Measurements from ENCODE around the gene BMP5. TPM values are rescaled to one million over a fixed set of nuclear protein-coding genes. Genes with fewer than 3 reads are reported as not detected.

BMP5 gene
- polyA plus RNA-seq, 3 donors from 2014 or later = not detected

DNA sequence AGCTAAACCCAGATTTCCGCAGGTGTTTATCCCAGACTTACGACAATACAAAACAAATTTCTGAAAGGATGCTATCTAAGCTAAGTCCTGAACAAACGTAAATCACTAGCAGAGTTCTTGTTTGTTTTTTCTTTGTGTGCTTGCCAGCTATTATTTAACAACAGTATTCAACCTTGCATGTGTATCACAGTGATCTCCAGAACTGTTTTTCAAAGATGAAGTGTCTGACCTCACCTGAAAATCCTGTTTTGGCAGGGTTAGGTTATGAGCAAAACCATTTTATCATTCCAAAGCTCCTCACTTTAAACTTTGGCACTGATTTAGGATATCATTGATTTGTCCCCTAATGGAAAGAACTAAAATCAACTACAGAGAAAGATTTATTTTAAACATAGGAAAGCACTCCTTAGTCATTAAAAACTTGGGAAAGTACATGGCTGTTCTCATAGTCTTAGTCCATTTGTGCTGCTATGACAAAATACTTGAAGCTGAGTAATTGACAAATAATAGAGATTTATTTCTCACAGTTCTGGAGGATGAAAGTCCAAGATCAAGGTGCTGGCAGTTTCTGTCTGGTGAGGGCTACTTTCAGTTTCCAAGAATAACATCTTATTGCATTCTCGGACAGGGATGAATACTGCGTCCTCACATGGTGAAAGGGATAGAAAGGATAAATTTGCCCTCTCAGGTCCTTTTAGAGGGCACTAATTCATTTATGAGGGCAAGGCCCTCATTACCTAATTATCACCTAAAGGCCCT is 20.8 kb upstream of the BMP5 start:
- Mint-ChIP-seq H3K4me3 (no peak overlapping the region), H3K36me3 (no peaks in the 10 kb centered on the region), H3K27me3 (ENCODE audit: low read depth in 3 of 3) (peaks cover 0 to 1% (median 0%) of the 10 kb centered on the region in 3 donors), H3K27ac (no peak overlapping the region), H3K4me1 (no peaks in the 10 kb centered on the region), H3K9me3 (peaks cover 2 to 31% (median 18%) of the 10 kb centered on the region in 6 donors)
- DNase-seq = no peak

DNA sequence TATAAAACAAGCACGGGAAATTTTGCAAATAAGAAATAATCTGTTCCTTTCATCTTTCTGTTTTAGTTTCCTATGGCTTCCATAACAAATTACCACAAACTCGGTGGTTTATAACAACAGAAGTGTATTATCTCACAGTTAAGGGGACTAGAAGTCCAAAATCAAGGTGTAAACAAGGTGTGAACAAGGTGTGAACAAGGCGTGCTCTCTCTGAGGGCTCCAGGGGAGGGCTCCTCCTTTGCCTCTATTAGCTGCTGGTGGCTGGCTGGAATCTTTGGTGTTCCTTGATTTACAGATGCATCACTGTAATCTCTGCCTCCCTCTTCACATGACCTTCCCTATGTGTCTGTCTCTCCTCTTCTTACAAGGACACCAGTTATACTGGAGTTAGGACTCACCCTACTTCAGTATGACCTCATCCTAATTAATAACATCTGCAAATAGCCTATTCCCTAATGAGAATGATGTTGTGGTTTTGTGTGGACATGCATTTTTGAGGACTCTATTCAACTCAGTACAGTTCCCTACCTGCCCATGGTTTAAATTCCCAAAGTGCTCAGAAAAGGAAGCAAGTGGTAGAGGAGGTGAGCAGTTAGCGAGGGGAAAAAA is 17.5 kb upstream of the BMP5 start:
- Mint-ChIP-seq H3K4me3 (no peak overlapping the region), H3K36me3 (no peaks in the 10 kb centered on the region), H3K27me3 (ENCODE audit: low read depth in 3 of 3) (peaks cover 0 to 1% (median 0%) of the 10 kb centered on the region in 3 donors), H3K4me1 (no peaks in the 10 kb centered on the region), H3K27ac (no peak overlapping the region), H3K9me3 (peaks cover 2 to 21% (median 13%) of the 10 kb centered on the region in 6 donors)
- no peak for DNase-seq

DNA sequence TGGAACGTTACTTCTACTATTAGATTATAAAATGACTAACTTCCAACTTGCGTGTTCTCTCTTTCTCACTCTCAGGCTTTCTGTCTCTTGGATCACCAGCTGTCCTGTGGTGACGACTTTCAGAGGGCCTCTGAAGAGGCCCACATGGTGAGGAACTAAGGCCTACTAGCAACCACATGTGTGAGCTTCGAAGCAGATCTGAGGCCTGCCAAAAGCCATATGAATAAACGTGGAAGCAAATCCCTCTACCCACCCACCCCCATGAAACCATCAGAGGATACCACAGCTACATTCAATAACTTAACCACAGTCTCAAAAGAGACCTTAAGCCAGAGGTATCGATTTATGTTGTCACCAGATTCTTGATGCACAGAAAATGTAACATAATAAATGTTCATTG is 13.5 kb upstream of the BMP5 start:
- no peak for DNase-seq
- Mint-ChIP-seq H3K27me3 (ENCODE audit: low read depth in 3 of 3) (peaks cover 0 to 1% (median 0%) of the 10 kb centered on the region in 3 donors), H3K27ac (no peak overlapping the region), H3K36me3 (no peaks in the 10 kb centered on the region), H3K4me3 (no peak overlapping the region), H3K9me3 (peaks cover 0 to 14% (median 5%) of the 10 kb centered on the region in 6 donors), H3K4me1 (no peaks in the 10 kb centered on the region)

DNA sequence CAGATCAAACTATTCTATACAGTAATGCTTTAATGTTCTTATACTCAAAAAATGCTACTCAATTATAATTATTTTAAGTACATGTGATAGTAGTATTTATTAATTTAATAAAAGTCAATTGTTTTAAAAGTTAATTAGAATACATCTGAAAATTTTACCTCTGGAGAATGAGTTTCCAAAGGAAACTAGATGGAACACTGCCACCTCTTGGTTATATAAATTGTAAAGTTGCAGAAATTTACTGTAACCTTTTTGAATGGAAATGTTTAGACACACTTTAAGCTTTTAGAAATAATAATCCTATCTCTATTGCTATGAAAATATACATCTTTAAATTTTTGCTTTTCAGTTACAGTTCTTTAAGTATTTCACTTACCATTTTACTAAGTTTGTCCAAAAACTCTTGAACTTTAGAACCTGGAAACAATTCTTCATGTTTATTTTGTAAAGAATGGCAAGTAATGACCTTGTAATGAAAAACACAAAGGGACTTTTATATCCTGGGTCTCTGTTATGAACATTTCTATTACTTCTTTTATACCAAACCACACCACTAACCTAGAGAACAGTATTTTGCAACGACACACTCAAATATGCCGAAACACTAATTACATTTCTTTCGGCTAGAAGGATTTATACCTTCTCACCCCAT is 10.9 kb upstream of the BMP5 start:
- Mint-ChIP-seq H3K9me3 (peaks cover 0 to 8% (median 3%) of the 10 kb centered on the region in 6 donors), H3K36me3 (no peaks in the 10 kb centered on the region), H3K4me3 (no peak overlapping the region), H3K27me3 (ENCODE audit: low read depth in 3 of 3) (no peaks in the 10 kb centered on the region), H3K4me1 (no peaks in the 10 kb centered on the region), H3K27ac (no peak overlapping the region)
- DNase-seq = no peak

DNA sequence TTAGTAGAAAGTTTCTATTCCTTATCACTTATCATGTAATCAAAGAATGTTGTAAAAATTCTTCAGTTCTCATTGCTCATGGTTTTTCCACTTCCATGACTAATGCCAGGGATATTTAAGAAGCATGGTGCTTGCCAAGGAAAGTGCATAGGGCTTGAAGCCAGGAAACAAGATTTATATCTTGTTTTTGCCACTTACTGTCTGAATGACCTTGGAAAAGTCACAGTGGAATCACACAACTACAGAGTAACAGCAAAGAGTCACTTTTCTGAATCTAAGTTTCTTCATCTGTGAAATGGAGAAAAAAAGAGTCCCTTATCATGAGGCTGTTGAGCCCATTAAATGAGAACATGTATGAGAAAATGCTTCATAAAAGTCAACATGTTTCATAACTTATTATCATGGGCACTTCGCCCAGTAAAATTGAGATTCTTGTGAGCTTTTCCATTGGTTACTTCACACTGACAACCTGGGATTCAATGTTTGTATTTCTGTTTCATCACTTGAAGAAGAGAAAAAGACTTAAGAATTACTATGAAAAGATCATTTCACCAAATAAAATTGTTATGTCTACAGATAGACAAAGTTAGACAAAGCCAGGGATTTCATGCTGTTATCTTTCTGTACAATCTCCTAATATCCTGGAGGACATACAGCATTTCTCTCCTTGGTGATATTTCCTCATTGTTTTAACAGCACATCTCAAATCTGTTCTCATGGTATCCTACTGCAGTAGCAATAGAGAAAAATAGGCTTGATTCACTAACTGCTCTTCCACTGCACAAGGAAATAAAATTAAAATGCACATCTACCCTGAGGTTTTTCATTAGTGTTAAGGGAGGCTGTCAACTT is 7.6 kb upstream of the BMP5 start:
- Mint-ChIP-seq H3K27me3 (ENCODE audit: low read depth in 3 of 3) (no peaks in the 10 kb centered on the region), H3K36me3 (no peaks in the 10 kb centered on the region), H3K4me3 (no peak overlapping the region), H3K4me1 (no peaks in the 10 kb centered on the region), H3K27ac (no peak overlapping the region), H3K9me3 (peaks cover 0 to 20% (median 4%) of the 10 kb centered on the region in 6 donors)
- no peak for DNase-seq

DNA sequence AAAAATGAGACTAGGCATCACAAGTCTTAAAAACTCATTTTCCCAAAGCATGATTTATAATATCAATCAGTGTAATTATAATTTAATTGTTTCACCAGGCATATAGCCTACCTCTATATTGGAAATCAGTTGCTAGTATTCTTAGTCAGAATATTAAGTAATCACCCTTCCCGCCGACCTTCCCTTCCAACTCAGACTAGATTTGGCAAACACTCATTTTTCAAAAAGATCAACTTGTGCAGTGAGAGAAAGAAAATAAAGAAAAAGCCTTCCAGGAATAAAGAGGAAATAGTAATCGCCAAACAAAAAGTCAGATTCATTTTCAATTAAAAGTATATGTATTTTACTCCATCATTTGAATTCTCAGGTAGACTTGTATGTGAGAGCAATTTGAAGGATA is 1.9 kb upstream of the BMP5 start:
- Mint-ChIP-seq H3K4me3 (no peak overlapping the region), H3K27me3 (ENCODE audit: low read depth in 3 of 3) (no peaks in the 10 kb centered on the region), H3K4me1 (no peaks in the 10 kb centered on the region), H3K9me3 (peaks cover 0 to 33% (median 4%) of the 10 kb centered on the region in 6 donors), H3K36me3 (no peaks in the 10 kb centered on the region), H3K27ac (no peak overlapping the region)
- DNase-seq = no peak

DNA sequence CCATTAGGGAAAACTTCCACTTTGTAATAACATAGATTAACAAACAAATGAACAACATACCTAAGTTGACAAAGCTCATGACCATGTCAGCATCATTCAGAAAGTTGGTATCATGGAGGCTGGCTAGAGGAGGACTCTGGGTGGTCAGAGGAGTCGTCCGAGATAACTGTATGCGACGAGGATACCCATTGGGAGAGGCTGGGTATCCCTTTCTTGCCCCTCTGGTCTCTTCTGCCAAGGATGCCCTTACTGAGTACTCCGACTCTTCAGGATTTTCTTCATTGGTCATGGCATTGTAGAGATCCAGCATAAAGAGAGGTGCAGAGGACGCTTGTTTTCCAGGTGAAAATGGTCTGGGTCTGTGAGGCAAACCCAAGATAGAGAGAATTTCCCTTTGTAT is 1.1 kb downstream of the BMP5 start:
- Mint-ChIP-seq H3K4me3 (no peak overlapping the region), H3K36me3 (no peaks in the 10 kb centered on the region), H3K4me1 (no peaks in the 10 kb centered on the region), H3K9me3 (peaks cover 0 to 27% (median 7%) of the 10 kb centered on the region in 6 donors), H3K27me3 (ENCODE audit: low read depth in 3 of 3) (peaks cover 0 to 2% (median 0%) of the 10 kb centered on the region in 3 donors), H3K27ac (no peak overlapping the region)
- no peak for DNase-seq

DNA sequence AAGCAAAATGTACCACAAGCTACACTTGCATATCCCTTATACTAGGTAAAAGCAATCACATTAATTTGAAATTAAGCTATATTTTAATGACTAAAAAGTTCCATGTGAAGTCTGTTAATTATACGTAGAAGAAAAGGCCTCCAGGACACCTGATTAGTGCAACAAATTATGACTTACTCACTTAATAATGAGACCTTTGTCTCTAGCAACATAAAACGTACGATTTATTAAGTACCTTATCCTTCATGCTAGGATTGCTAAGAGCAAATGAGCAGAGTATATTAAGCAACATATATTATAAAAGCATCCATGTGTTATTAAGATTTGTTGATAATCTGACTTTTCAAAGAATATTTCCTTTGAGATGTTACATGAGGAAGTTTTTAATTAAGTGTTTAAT is 2.5 kb downstream of the BMP5 start:
- peaks cover 0 to 2% (median 0%) of the 10 kb centered on the region in 3 donors for H3K27me3 Mint-ChIP-seq (ENCODE audit: low read depth in 3 of 3)
- H3K9me3 Mint-ChIP-seq = peaks cover 0 to 32% (median 8%) of the 10 kb centered on the region in 6 donors
- no peak for DNase-seq
- no peak overlapping the region for H3K27ac Mint-ChIP-seq
- no peaks in the 10 kb centered on the region for H3K36me3 Mint-ChIP-seq
- H3K4me3 Mint-ChIP-seq = no peak overlapping the region
- no peaks in the 10 kb centered on the region for H3K4me1 Mint-ChIP-seq

DNA sequence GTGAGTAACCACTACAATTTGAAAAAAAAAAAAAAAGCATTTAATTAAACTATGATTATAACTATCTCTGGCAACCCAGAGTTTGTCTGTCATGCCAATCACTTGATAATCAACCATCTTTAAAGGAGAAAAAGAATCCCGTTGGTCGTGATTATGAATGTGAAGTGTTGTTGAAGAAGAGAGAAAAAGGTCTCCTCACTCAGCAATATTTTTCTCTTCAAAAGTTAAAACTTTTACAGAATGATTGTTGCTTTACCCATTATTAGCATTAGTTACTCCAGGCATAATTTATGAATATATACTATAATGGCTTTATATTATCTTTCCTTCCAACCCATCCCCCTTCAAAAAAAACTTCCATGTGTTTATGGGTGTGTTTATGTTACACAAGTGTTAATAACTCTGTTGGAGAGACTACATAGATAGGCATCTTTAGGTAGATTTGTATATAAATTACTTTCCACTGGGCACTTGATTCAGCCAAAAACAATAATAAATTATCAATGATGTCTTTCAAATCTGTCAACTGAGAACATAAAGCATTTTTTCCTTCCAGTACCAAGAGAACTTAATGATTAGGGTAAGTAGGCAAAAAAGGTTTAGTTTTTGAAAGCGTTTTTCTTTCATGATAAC is 5.1 kb downstream of the BMP5 start:
- H3K27me3 Mint-ChIP-seq (ENCODE audit: low read depth in 3 of 3) = peaks cover 0 to 2% (median 0%) of the 10 kb centered on the region in 3 donors

DNA sequence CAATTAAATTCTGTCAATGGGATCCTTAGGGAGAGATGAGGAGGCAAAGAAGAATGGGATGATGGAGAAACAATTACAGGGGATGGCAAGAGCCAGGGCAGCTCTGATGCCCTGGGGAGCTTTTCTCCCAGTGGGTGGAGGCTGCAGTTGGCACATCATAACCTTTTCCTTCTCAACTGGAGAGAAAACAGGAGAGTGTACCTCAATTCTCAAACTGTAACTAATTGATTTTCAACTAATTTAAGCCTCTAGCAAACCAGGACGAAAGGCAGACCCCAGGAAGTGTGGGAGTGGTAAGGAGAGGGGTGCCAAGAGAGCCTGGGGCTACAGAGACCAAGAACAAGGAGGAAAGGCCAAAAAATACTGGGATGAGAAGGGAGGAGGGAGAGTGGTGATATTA is 5.7 kb downstream of the BMP5 start:
- Mint-ChIP-seq H3K36me3 (no peaks in the 10 kb centered on the region), H3K4me1 (no peaks in the 10 kb centered on the region), H3K27ac (no peak overlapping the region), H3K9me3 (peaks cover 0 to 32% (median 6%) of the 10 kb centered on the region in 6 donors), H3K27me3 (ENCODE audit: low read depth in 3 of 3) (peaks cover 0 to 2% (median 0%) of the 10 kb centered on the region in 3 donors), H3K4me3 (no peak overlapping the region)
- DNase-seq = no peak

More for the DNA sequence above, 5.1 kb downstream of the BMP5 start:
- Mint-ChIP-seq H3K36me3 (no peaks in the 10 kb centered on the region), H3K4me1 (no peaks in the 10 kb centered on the region), H3K4me3 (no peak overlapping the region), H3K9me3 (peaks cover 0 to 38% (median 8%) of the 10 kb centered on the region in 6 donors), H3K27ac (no peak overlapping the region)
- no peak for DNase-seq

DNA sequence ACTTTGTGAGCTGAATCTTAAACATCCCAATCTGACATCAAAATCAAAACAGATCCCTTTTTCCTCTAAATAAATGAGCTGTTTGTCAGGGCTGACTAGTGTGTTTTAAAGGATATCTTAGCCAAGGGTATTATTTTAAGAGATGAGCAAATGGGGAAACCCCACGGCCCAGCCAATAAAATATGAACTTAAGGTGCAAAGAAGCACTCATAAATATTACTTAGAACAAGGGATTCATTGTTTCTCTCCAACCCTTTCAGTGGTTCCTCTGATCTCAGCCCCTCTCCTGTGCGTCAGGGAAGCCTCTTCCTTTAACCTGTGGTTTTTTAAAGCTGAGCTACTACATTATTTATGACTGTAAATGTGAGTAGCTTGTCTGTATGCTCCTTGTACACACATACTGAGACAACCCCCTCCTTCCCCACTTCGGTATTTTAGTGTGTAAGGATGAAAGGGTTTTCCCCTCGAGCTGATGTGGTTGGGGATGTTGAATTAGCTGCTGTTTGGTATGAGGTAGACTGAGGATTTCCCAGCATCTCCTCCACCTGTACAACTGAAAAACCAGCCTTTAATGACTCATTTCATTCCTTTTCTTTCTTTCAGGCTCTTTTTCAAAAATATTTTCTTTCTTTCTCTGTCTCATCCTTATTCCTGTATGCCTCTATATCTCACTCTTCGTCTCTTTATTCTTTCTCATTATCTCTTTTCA is 6.5 kb downstream of the BMP5 start:
- no peak overlapping the region for H3K27ac Mint-ChIP-seq
- no peaks in the 10 kb centered on the region for H3K36me3 Mint-ChIP-seq
- no peak for DNase-seq
- H3K9me3 Mint-ChIP-seq = peaks cover 0 to 27% (median 5%) of the 10 kb centered on the region in 6 donors
- H3K4me1 Mint-ChIP-seq = no peaks in the 10 kb centered on the region
- peaks cover 0 to 2% (median 0%) of the 10 kb centered on the region in 3 donors for H3K27me3 Mint-ChIP-seq (ENCODE audit: low read depth in 3 of 3)
- no peak overlapping the region for H3K4me3 Mint-ChIP-seq

DNA sequence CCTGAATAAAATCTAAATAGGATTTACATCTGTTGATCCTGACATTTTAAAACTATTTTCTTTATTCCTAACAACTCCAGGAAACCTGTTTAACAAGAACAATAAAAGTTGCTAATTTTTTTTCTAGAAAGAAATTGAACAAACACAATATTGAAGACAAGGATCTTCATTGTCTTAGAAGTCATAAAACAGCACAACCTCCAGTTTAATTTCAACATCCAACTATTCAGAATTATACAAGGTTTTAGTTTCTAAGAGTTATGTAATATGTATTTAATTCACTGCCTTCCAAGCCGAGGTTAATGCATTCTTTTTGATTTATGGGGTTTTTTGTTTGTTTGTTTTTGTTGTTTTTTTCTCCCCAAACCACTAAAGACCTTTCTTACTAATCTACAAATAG is 7.2 kb downstream of the BMP5 start:
- H3K9me3 Mint-ChIP-seq = peaks cover 0 to 23% (median 4%) of the 10 kb centered on the region in 6 donors
- no peaks in the 10 kb centered on the region for H3K4me1 Mint-ChIP-seq
- H3K4me3 Mint-ChIP-seq = no peak overlapping the region
- no peak for DNase-seq
- no peak overlapping the region for H3K27ac Mint-ChIP-seq
- no peaks in the 10 kb centered on the region for H3K36me3 Mint-ChIP-seq
- H3K27me3 Mint-ChIP-seq (ENCODE audit: low read depth in 3 of 3) = peaks cover 0 to 2% (median 0%) of the 10 kb centered on the region in 3 donors

DNA sequence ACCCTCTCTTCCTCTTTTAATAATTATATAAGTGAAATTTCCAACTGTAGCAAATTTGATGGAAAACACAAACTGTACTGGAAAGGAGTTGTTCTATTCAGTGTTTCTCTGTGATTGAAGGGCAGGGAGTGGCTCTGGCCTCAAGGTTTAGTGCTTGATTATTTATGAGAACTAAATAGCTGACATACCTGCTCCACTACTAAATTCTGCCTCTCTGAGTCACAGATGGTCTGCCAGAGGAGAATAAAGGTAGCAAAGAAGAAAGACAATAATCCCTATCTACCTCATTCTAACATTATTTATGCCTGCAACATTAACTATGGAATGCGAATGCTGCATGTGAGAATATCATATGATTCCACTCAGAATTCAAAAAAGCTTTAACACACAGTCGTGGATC is 9.3 kb downstream of the BMP5 start:
- H3K36me3 Mint-ChIP-seq = no peaks in the 10 kb centered on the region
- H3K27ac Mint-ChIP-seq = no peak overlapping the region
- H3K4me3 Mint-ChIP-seq = no peak overlapping the region
- peaks cover 0 to 2% (median 0%) of the 10 kb centered on the region in 3 donors for H3K27me3 Mint-ChIP-seq (ENCODE audit: low read depth in 3 of 3)
- DNase-seq = no peak
- peaks cover 0 to 23% (median 5%) of the 10 kb centered on the region in 6 donors for H3K9me3 Mint-ChIP-seq
- no peaks in the 10 kb centered on the region for H3K4me1 Mint-ChIP-seq

All from immature natural killer cell (primary cell).